SK-N-SH (cell line): ENCODE results near the gene SPG7. TPM values are rescaled to one million over a fixed set of nuclear protein-coding genes. Genes with fewer than 3 reads are reported as not detected.

Source experiments
- CTCF ChIA-PET: fragments of 300-600, 350-600 bp; formaldehyde crosslinking; extraction: SDS; loops from one replicate; lab custom pipeline; 2021; lab: Yijun Ruan, JAX
- POLR2A ChIA-PET: fragments of 350-600 bp; sonication (Branson Sonifier 250); formaldehyde crosslinking; extraction: SDS; loops from one replicate; lab custom pipeline; 2020; ENCODE audit warnings: antibody characterized with exemption, inconsistent platforms; lab: Yijun Ruan, JAX
- DNase-seq: peaks from one replicate; pipeline ENCODE4 v3.0.0; 2012
- H2AFZ ChIP-seq: fragments of 200-600 bp; sonication (generic); 2 replicates; pipeline ENCODE4 v1.8.1; 2016; ENCODE audit warnings: antibody characterized with exemption, mild to moderate bottlenecking, low read depth
- H3F3A ChIP-seq: fragments of 200-600 bp; sonication (generic); replicated peaks from 2 replicates; pipeline ENCODE3; 2016; ENCODE audit warnings: antibody characterized with exemption, mild to moderate bottlenecking; ENCODE audit not compliant: insufficient read depth
- H3K27ac ChIP-seq, 2 experiments: fragments of 200-500 bp in 1 of 2; fragments of 200-600 bp in 1 of 2; sonication (Bioruptor generic) in 1 of 2; sonication (generic), shearing (Covaris generic) in 1 of 2; 2 replicates each; pipeline versions ENCODE4 v1.5.1 to v1.6.1; 2014 to 2016; ENCODE audit warnings: low read depth in 2 of 2, inconsistent platforms in 1 of 2, low read length in 1 of 2, mild to moderate bottlenecking in 1 of 2, mixed read lengths in 1 of 2
- H3K27me3 ChIP-seq: fragments of 200-600 bp; sonication (generic), shearing (Covaris generic); 2 replicates; pipeline ENCODE4 v1.6.1; 2016; ENCODE audit warnings: mixed run types; ENCODE audit not compliant: insufficient read depth
- H3K36me3 ChIP-seq, 2 experiments: fragments of 200-500 bp in 1 of 2; fragments of 200-600 bp in 1 of 2; sonication (Bioruptor generic) in 1 of 2; sonication (generic) in 1 of 2; replicated peaks in 1 of 2; 2 replicates each; pipeline versions ENCODE3 to v1.5.1; 2014 to 2016; ENCODE audit warnings: low read length in 1 of 2, mild to moderate bottlenecking in 1 of 2; ENCODE audit not compliant: insufficient read depth in 2 of 2, control insufficient read depth in 1 of 2
- H3K4me1 ChIP-seq, 2 experiments: fragments of 200-500 bp in 1 of 2; fragments of 200-600 bp in 1 of 2; sonication (Bioruptor generic) in 1 of 2; sonication (generic), shearing (Covaris generic) in 1 of 2; 2 replicates each; pipeline versions ENCODE4 v1.5.1 to v1.6.1; 2014 to 2016; ENCODE audit warnings: low read depth in 1 of 2, low read length in 1 of 2, mixed run types in 1 of 2; ENCODE audit not compliant: insufficient read depth in 2 of 2, control insufficient read depth in 1 of 2
- H3K4me2 ChIP-seq: fragments of 200-600 bp; sonication (generic), shearing (Covaris generic); 2 replicates; pipeline ENCODE4 v1.6.1; 2017; ENCODE audit warnings: mixed run types
- H3K4me3 ChIP-seq, 2 experiments: fragments of 200-500 bp in 1 of 2; fragments of 200-600 bp in 1 of 2; sonication (Bioruptor generic) in 1 of 2; sonication (generic), shearing (Covaris generic) in 1 of 2; 2 replicates each; pipeline versions ENCODE4 v1.5.1 to v1.8.1; 2014 to 2016; ENCODE audit warnings: low read depth in 2 of 2, inconsistent platforms in 1 of 2, low read length in 1 of 2, mild to moderate bottlenecking in 1 of 2, mixed read lengths in 1 of 2, moderate library complexity in 1 of 2
- H3K79me2 ChIP-seq: fragments of 200-600 bp; sonication (generic); 2 replicates; pipeline ENCODE4 v1.8.1; 2017; ENCODE audit warnings: mild to moderate bottlenecking; ENCODE audit not compliant: insufficient read depth
- H3K9ac ChIP-seq: fragments of 200-600 bp; sonication (generic); 2 replicates; pipeline ENCODE4 v1.6.1; 2017; ENCODE audit warnings: mixed run types
- H3K9me2 ChIP-seq: fragments of 200-600 bp; sonication (generic); 2 replicates; pipeline ENCODE4 v1.6.1; 2017; ENCODE audit warnings: mixed run types
- H3K9me3 ChIP-seq: fragments of 200-600 bp; sonication (generic); 2 replicates; pipeline ENCODE4 v1.6.1; 2017; ENCODE audit warnings: mixed run types, mild to moderate bottlenecking, moderate library complexity
- H4K20me1 ChIP-seq: fragments of 200-600 bp; sonication (generic); 2 replicates; pipeline ENCODE4 v1.6.1; 2017; ENCODE audit warnings: mild to moderate bottlenecking, mixed run types; ENCODE audit not compliant: insufficient read depth
- ELF1 ChIP-seq: IDR thresholded peaks from 2 replicates; pipeline ENCODE4 v1.4.0; 2012
- EP300 ChIP-seq, 2 experiments: IDR thresholded peaks; 2 replicates each; pipeline versions ENCODE4 v1.4.0 to v1.6.1; 2012; ENCODE audit warnings: borderline replicate concordance in 1 of 2, low read depth in 1 of 2, low read length in 1 of 2
- FOXJ3 ChIP-seq: sonication (generic); formaldehyde crosslinking; IDR thresholded peaks from 2 replicates; pipeline ENCODE4 v1.5.1; 2020; ENCODE audit warnings: mild to moderate bottlenecking, missing genetic modification reagents
- GABPA ChIP-seq: IDR thresholded peaks from 2 replicates; pipeline ENCODE4 v1.4.0; 2012; ENCODE audit warnings: low read depth, mild to moderate bottlenecking
- GATA2 ChIP-seq: sonication (generic); formaldehyde crosslinking; IDR thresholded peaks from 2 replicates; pipeline ENCODE4 v1.5.0; 2020; ENCODE audit warnings: mild to moderate bottlenecking, missing genetic modification reagents
- NRF1 ChIP-seq: IDR thresholded peaks from 2 replicates; pipeline ENCODE4 v1.6.1; 2012; ENCODE audit warnings: low read depth, mild to moderate bottlenecking, low read length
- POLR2AphosphoS5 ChIP-seq: IDR thresholded peaks from 2 replicates; pipeline ENCODE4 v1.6.1; 2012; ENCODE audit warnings: low read depth, low read length
- RCOR1 ChIP-seq: fragments of 150-350 bp; IDR thresholded peaks from 2 replicates; pipeline ENCODE4 v1.6.1; 2017; ENCODE audit warnings: antibody characterized with exemption, low read length
- RXRA ChIP-seq: IDR thresholded peaks from 2 replicates; pipeline ENCODE4 v1.4.0; 2012; ENCODE audit warnings: low read depth, mild to moderate bottlenecking, borderline replicate concordance
- SIN3A ChIP-seq: IDR thresholded peaks from 2 replicates; pipeline ENCODE4 v1.6.1; 2012; ENCODE audit warnings: low read depth, mild to moderate bottlenecking, low read length, moderate library complexity, borderline replicate concordance
- SMC3 ChIP-seq: IDR thresholded peaks from 2 replicates; pipeline ENCODE4 v1.6.1; 2012; ENCODE audit warnings: low read depth, low read length, improper control_type of control experiment
- TAF1 ChIP-seq: IDR thresholded peaks from 2 replicates; pipeline ENCODE4 v1.6.1; 2012; ENCODE audit warnings: low read depth, mild to moderate bottlenecking, low read length, moderate library complexity, borderline replicate concordance
- TEAD4 ChIP-seq: IDR thresholded peaks from 2 replicates; pipeline ENCODE4 v1.4.0; 2012; ENCODE audit warnings: mild to moderate bottlenecking, borderline replicate concordance; ENCODE audit not compliant: insufficient read depth
- WGBS: methylation state at CpG from one replicate; pipeline ENCODE4 v1.1.6; 2017; ENCODE audit warnings: low lambda C conversion rate; 5-methylcytosine and 5-hydroxymethylcytosine counted together
- polyA plus RNA-seq, 3 experiments: library from polyadenylated mRNA; depleted of rRNA; stranded (reverse); fragments of >200 nt; gene quantifications; 2 replicates each; pipeline ENCODE4 v1.2.3, GENCODE V29; 2012
- TF ChIP-seq, protein P1 (sequence below): fragments of 150-350 bp; IDR thresholded peaks from 2 replicates; pipeline ENCODE4 v1.6.1; 2017; ENCODE audit warnings: antibody characterized with exemption, low read length, low read depth, borderline replicate concordance
- TF ChIP-seq, protein P2 (sequence below): IDR thresholded peaks from 2 replicates; pipeline ENCODE4 v1.4.0; 2012; ENCODE audit warnings: low read depth
- TF ChIP-seq, protein P3 (sequence below): fragments of 150-350 bp; IDR thresholded peaks from 2 replicates; pipeline ENCODE4 v1.6.1; 2016; ENCODE audit warnings: mild to moderate bottlenecking, low read depth, low read length
- TF ChIP-seq, protein P4 (sequence below): IDR thresholded peaks from 2 replicates; pipeline ENCODE4; 2012
- TF ChIP-seq, protein P5 (sequence below): fragments of 200-600 bp; sonication (generic); IDR thresholded peaks from 2 replicates; pipeline ENCODE4 v1.6.1; 2017; ENCODE audit warnings: antibody characterized with exemption, mild to moderate bottlenecking, moderate library complexity
- TF ChIP-seq, protein P6 (sequence below): IDR thresholded peaks from 2 replicates; pipeline ENCODE4 v1.4.0; 2012; ENCODE audit warnings: low read depth, borderline replicate concordance

Gene SPG7
- polyA plus RNA-seq, 1 of the 3 experiments (the other 2 are of a cell fraction) = 100 TPM

DNA sequence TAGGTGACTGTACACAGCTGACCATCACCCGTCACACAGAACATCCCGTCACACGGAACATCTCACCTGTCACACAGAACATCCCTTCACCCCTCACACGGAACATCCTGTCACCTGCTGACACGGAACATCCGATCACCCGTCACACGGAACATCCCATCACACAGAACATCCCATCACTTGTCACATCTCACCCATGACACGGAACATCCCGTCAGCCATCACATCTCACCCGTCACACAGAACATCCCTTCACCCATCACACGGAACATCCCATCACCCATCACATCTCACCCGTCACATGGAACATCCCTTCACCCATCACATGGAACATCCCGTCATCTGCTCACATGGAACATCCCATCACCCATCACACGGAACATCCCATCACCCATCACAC lies 71.1 kb downstream of the SPG7 start:
- peaks cover 5 to 12% of the 10 kb centered on the region in 2 experiments; a peak in 3 of 4 replicates for H3K4me1 ChIP-seq
- H3K9ac ChIP-seq = no peak overlapping the region
- H3K4me2 ChIP-seq = no peak overlapping the region
- CTCF ChIA-PET = no interaction called here
- H3K4me3 ChIP-seq = no peak overlapping the region
- no peak overlapping the region for H3K27ac ChIP-seq
- no peaks in the 10 kb centered on the region for H3K9me3 ChIP-seq
- H3K79me2 ChIP-seq = no peaks in the 10 kb centered on the region
- POLR2A ChIA-PET = no interaction called here
- no peaks in the 10 kb centered on the region for H3K27me3 ChIP-seq
- no peaks in the 10 kb centered on the region for H3K36me3 ChIP-seq
- no peak overlapping the region for H2AFZ ChIP-seq
- TF ChIP-seq RCOR1 (no peak), TEAD4 (no peak), POLR2AphosphoS5 (no peak), RXRA (no peak)
- TF ChIP-seq, protein P1, sequence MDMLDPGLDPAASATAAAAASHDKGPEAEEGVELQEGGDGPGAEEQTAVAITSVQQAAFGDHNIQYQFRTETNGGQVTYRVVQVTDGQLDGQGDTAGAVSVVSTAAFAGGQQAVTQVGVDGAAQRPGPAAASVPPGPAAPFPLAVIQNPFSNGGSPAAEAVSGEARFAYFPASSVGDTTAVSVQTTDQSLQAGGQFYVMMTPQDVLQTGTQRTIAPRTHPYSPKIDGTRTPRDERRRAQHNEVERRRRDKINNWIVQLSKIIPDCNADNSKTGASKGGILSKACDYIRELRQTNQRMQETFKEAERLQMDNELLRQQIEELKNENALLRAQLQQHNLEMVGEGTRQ = no peak
- H3F3A ChIP-seq = peaks cover 12% of the 10 kb centered on the region
- H3K9me2 ChIP-seq = no peaks in the 10 kb centered on the region
- DNase-seq = no peak
- H4K20me1 ChIP-seq = no peaks in the 10 kb centered on the region
- 92% methylated on average over 15 of the region's 15 CpGs for WGBS

GRCh38 chr16:89581045-89581695 lies 73.0 kb downstream of the SPG7 start:
- Histone ChIP-seq H3K4me2 (peak overlapping the region; percentile 64), H3K9me2 (no peaks in the 10 kb centered on the region), H3K9ac (no peak overlapping the region), H3K4me3 (no peak overlapping the region), H3K79me2 (no peaks in the 10 kb centered on the region), H3K36me3 (no peaks in the 10 kb centered on the region), H3K9me3 (no peaks in the 10 kb centered on the region), H3K27ac (peak overlapping the region in 1 of 2 experiments; percentile 69; a peak in 2 of 4 replicates), H4K20me1 (no peaks in the 10 kb centered on the region), H2AFZ (no peak overlapping the region), H3F3A (peaks cover 16% of the 10 kb centered on the region), H3K4me1 (peaks cover 5 to 12% of the 10 kb centered on the region in 2 experiments; a peak in 3 of 4 replicates), H3K27me3 (no peaks in the 10 kb centered on the region)
- DNase-seq = no peak
- WGBS = 54% methylated on average over 33 of the region's 33 CpGs
- CTCF ChIA-PET = interaction anchor here (1.1 to 1.6 kb wide), 2 partner anchors 15 to 60 kb away, joined by 3 to 4 read pairs; no protein-coding TSS in a partner anchor
- POLR2A ChIA-PET = interaction anchor here (0.6 kb wide), 1 partner anchor 359 kb away, joined by 3 read pairs; no protein-coding TSS in a partner anchor
- TF ChIP-seq ELF1 = no peak
- TF ChIP-seq SMC3 = no peak
- TF ChIP-seq, protein P2, sequence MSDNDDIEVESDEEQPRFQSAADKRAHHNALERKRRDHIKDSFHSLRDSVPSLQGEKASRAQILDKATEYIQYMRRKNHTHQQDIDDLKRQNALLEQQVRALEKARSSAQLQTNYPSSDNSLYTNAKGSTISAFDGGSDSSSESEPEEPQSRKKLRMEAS = peak; percentile 75
- peak in 1 of 2 experiments; percentile 56; a peak in 1 of 4 replicates for TF ChIP-seq EP300 (IDR thresholded peaks at IDR 0.05; ENCODE audit: borderline replicate concordance in 1 of 2, low read depth in 1 of 2, low read length in 1 of 2)
- TF ChIP-seq, protein P3, sequence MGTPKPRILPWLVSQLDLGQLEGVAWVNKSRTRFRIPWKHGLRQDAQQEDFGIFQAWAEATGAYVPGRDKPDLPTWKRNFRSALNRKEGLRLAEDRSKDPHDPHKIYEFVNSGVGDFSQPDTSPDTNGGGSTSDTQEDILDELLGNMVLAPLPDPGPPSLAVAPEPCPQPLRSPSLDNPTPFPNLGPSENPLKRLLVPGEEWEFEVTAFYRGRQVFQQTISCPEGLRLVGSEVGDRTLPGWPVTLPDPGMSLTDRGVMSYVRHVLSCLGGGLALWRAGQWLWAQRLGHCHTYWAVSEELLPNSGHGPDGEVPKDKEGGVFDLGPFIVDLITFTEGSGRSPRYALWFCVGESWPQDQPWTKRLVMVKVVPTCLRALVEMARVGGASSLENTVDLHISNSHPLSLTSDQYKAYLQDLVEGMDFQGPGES = no peak
- TF ChIP-seq, protein P4, sequence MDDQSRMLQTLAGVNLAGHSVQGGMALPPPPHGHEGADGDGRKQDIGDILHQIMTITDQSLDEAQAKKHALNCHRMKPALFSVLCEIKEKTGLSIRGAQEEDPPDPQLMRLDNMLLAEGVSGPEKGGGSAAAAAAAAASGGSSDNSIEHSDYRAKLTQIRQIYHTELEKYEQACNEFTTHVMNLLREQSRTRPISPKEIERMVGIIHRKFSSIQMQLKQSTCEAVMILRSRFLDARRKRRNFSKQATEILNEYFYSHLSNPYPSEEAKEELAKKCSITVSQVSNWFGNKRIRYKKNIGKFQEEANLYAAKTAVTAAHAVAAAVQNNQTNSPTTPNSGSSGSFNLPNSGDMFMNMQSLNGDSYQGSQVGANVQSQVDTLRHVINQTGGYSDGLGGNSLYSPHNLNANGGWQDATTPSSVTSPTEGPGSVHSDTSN = peak; percentile 70
- TF ChIP-seq GATA2 (CRISPR knock-in tag) = no peak
- TF ChIP-seq NRF1 = no peak
- no peak for TF ChIP-seq GABPA
- TF ChIP-seq TAF1 = no peak
- TF ChIP-seq RCOR1 = no peak
- TF ChIP-seq SIN3A = 0 out of 2 replicates have a peak, but pooled peaks have one; percentile 49
- TF ChIP-seq, protein P5, sequence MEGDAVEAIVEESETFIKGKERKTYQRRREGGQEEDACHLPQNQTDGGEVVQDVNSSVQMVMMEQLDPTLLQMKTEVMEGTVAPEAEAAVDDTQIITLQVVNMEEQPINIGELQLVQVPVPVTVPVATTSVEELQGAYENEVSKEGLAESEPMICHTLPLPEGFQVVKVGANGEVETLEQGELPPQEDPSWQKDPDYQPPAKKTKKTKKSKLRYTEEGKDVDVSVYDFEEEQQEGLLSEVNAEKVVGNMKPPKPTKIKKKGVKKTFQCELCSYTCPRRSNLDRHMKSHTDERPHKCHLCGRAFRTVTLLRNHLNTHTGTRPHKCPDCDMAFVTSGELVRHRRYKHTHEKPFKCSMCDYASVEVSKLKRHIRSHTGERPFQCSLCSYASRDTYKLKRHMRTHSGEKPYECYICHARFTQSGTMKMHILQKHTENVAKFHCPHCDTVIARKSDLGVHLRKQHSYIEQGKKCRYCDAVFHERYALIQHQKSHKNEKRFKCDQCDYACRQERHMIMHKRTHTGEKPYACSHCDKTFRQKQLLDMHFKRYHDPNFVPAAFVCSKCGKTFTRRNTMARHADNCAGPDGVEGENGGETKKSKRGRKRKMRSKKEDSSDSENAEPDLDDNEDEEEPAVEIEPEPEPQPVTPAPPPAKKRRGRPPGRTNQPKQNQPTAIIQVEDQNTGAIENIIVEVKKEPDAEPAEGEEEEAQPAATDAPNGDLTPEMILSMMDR = no peak
- TF ChIP-seq, protein P6, sequence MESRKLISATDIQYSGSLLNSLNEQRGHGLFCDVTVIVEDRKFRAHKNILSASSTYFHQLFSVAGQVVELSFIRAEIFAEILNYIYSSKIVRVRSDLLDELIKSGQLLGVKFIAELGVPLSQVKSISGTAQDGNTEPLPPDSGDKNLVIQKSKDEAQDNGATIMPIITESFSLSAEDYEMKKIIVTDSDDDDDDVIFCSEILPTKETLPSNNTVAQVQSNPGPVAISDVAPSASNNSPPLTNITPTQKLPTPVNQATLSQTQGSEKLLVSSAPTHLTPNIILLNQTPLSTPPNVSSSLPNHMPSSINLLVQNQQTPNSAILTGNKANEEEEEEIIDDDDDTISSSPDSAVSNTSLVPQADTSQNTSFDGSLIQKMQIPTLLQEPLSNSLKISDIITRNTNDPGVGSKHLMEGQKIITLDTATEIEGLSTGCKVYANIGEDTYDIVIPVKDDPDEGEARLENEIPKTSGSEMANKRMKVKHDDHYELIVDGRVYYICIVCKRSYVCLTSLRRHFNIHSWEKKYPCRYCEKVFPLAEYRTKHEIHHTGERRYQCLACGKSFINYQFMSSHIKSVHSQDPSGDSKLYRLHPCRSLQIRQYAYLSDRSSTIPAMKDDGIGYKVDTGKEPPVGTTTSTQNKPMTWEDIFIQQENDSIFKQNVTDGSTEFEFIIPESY = no peak
- TF ChIP-seq FOXJ3 (CRISPR knock-in tag) = no peak
